HG02763 (cell line): ENCODE results near the gene ZKSCAN8.

Source experiments
- ATAC-seq: cut with Tn5 transposase; IDR thresholded peaks from one replicate; pipeline ENCODE4 v1.9.1; 2021; ENCODE audit warnings: mild to moderate bottlenecking, moderate library complexity; ENCODE audit not compliant: unreplicated experiment

ZKSCAN8 gene

DNA sequence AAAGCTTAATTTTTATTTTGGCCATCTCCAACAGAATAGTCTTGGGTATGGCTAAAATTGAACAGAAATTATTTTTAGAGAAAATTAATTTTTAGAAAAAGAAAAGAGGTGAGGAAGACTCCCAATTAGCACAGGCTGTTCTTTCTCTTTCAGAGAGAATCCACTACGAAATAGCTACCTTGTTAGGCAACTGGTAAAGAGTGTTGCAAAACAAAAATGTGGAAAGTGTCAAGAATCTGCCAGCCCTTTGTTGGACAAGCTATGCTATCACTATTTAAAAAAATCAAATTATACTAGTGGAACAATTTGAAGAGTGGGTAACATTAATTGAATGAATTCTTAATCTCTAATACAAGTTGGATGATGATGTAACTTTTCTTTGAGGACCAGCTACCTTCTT lies 64.2 kb downstream of the ZKSCAN8 start:
- no peak for ATAC-seq

DNA sequence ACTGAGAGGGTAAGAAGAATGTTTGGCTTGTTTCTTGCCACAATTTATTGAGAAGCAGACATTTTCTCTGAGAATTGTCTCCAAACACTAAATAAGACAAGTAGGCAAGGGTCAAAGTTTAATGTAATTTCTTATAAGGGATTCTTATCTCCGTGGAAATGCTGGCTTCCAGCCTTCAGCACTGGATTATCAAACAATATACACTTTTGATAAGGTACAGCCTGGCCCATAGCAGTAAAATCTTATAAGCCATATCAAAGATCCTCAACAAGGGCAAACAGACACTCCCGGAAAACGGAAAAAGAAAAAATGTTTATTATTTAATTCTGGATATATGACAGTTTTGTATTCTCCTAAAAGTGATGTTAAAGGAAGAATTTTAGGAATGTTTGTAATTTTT lies 64.8 kb downstream of the ZKSCAN8 start:
- no peak for ATAC-seq

DNA sequence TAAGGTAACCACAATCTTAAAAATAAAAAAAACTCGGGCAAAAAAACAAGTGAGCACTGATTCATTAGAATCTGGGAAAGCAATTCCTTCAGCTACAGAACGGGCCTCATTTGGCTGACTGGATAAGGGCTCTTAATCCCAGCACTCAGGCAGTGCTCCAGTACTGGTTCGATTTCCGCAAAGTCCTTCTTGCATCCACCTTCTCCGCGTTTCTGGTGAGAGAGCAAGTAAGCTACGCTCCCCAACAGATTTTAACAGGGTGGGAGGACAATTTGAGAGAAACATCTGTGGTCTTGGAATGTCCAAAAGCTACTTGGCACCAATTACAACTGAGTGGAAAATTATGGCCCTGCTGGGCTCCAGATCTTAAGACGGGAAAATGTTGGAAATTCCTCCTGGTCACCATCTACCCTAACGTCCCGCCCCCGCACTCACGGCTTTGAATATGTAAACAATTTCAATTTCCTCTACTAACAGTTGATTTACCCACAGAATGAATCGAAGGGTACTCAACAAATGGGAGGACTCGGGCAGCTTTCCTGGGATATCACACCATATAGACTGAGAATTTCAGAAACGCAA lies 65.3 kb downstream of the ZKSCAN8 start:
- ATAC-seq = no peak

DNA sequence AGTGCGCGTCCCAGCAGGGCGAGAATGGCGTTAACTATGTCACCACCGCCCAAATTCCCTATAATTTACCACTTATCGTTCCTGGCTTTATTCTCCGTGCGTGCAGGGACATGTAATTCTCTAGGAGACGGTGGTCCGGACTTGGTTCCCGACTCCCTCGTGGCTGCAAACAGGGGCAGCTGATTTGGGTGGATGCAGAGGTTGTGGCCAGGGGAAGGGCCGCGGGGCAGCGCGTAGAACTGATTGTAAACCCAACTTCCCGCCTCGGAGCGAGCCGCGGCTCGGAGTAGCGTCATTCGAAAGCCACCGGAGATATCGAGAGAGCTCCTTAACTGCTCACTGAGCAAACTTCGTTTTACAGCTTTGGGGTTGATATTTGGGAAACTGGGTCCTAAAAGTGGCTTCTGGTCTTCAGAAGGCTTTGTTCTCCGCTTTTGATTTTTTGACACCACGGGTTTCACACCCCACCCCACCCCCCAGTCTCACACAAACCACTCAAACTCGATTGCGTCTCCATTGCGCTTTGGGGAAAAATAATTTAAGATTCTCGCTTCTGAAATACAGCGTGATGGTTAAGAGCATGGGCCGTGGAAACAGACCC lies 65.9 kb downstream of the ZKSCAN8 start:
- ATAC-seq = no peak

DNA sequence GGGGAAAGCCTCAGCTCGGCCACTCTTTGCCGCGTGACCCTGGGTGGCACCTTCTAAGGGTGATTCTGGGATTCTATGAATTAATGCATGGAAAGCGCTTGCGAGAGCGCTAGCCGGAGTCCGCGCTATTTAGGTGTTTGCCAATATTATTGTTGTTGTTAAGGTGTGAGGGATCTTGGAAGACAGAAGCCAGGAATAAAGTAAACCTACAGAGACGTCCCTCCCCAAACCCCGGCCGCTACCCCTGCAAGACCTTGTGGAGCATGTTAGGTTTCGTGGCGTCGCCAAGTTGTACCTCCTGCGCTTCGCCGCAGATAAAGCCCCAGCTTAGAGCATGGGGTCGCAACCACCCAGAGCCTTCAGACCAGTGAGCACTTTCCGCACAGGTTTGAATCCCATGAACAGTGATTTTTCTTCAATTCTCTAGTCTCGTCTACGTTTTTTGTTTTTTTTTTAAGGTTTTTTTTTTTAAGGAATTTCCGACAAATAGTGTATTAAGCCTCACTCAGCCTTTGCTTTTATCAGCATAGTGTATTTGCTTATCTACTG lies 66.5 kb downstream of the ZKSCAN8 start:
- no peak for ATAC-seq
